ENCODE measurements around the gene MFNG. TPM values are rescaled to one million over a fixed set of nuclear protein-coding genes. Genes with fewer than 3 reads are reported as not detected.
A peak's percentile ranks its signal among the peaks of the same experiment; 100 is the strongest.

MFNG gene
- polyA plus RNA-seq, 1 donor from 2014 or later = 0.17 TPM

DNA sequence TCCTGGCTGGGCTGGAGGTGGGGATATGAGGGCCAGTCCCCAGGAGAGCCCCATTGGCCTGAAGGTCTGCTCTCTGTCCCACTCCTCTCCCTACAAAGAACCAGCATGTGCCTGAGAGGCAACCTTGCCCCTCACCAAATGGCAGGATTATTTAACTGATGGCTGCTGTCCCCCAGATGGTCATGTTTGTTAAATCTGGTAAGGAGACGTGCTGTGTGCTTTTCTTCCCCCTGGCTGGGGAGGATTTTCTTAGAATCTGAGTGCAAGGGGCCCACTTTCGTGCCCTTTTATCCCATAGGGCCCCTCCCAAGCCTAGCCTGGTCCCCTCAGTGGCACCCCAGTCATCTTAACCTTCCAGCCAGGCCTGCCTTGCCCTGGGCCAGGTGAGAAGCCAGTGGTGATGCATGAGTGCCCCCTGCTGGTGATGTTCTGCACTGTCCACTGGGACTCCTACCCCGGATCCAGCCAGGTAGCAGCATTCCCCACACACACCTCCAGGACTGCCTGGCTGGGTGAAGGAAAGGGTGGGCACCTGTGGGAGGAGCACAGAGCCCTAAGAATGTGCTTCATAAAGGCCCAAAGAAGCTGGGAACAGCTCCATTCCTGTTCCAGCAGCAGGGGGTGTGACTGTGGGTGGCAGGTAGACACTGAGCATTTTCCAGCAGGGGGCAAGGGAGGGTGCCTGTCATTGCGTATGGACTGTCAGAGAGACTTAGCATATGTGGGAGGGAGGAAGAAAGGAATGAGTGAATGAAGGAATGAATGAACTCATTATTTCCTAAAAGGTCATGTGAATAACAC, 28.9 kb downstream of the MFNG start:
- H3K27ac ChIP-seq (ENCODE audit: low read length) = no peak overlapping the region
- H2AFZ ChIP-seq (ENCODE audit: low read depth, low read length) = no peak overlapping the region
- H3K9me2 ChIP-seq (ENCODE audit: insufficient read depth, low read length) = no peaks in the 10 kb centered on the region
- no peaks in the 10 kb centered on the region for H3F3A ChIP-seq (ENCODE audit: insufficient read depth, low read length, poor library complexity, severe bottlenecking)
- no peaks in the 10 kb centered on the region for H3K79me2 ChIP-seq (replicated peaks; ENCODE audit: insufficient read depth, low read length)
- no peaks in the 10 kb centered on the region for H3K36me3 ChIP-seq (ENCODE audit: insufficient read depth, low read length)
- no peak overlapping the region for H3K9ac ChIP-seq (ENCODE audit: low read length)
- no peaks in the 10 kb centered on the region for H3K9me3 ChIP-seq (ENCODE audit: low read length)
- TF ChIP-seq, protein P1, sequence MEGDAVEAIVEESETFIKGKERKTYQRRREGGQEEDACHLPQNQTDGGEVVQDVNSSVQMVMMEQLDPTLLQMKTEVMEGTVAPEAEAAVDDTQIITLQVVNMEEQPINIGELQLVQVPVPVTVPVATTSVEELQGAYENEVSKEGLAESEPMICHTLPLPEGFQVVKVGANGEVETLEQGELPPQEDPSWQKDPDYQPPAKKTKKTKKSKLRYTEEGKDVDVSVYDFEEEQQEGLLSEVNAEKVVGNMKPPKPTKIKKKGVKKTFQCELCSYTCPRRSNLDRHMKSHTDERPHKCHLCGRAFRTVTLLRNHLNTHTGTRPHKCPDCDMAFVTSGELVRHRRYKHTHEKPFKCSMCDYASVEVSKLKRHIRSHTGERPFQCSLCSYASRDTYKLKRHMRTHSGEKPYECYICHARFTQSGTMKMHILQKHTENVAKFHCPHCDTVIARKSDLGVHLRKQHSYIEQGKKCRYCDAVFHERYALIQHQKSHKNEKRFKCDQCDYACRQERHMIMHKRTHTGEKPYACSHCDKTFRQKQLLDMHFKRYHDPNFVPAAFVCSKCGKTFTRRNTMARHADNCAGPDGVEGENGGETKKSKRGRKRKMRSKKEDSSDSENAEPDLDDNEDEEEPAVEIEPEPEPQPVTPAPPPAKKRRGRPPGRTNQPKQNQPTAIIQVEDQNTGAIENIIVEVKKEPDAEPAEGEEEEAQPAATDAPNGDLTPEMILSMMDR (IDR thresholded peaks at IDR 0.05; ENCODE audit: poor library complexity, severe bottlenecking) = peak; percentile 96
- TF ChIP-seq RAD21 (conservative IDR thresholded peaks at IDR 0.05) = peak; percentile 97
- no peak for TF ChIP-seq MXI1 (conservative IDR thresholded peaks at IDR 0.05; ENCODE audit: poor library complexity, severe bottlenecking)
- peak; percentile 97 for TF ChIP-seq SMC3 (conservative IDR thresholded peaks at IDR 0.05; ENCODE audit: poor library complexity)
- H3K4me3 ChIP-seq (ENCODE audit: low read length) = no peak overlapping the region
- H4K20me1 ChIP-seq (ENCODE audit: insufficient read depth) = no peaks in the 10 kb centered on the region
- H3K27me3 ChIP-seq (ENCODE audit: insufficient read depth, low read depth, low read length) = no peaks in the 10 kb centered on the region
- no peak overlapping the region for H3K4me2 ChIP-seq (ENCODE audit: low read length)

DNA sequence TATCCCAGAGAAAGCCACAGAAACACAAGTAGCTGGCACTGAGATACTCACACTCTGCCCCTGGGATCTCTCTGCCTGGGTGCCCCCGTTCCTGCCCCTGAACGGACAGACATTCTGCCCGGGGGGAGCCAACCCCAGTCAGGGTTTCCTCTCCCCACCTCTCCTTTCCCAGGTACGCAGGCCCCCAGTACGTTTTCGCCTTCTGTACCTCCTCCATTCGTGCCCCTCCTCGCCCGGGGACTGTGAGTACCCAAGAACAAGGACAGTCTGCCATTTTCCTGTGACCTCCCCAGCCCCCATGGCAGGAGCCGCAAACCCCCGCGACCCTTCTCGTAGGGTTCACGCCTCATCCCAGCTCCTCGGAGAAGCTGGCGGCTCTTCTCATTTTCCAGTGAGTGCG, 29.8 kb downstream of the MFNG start:
- no peaks in the 10 kb centered on the region for H3K36me3 ChIP-seq (ENCODE audit: insufficient read depth, low read length)
- H3K27me3 ChIP-seq (ENCODE audit: insufficient read depth, low read depth, low read length) = no peaks in the 10 kb centered on the region
- H3K4me2 ChIP-seq (ENCODE audit: low read length) = no peak overlapping the region
- no peaks in the 10 kb centered on the region for H3F3A ChIP-seq (ENCODE audit: insufficient read depth, low read length, poor library complexity, severe bottlenecking)
- no peaks in the 10 kb centered on the region for H4K20me1 ChIP-seq (ENCODE audit: insufficient read depth)
- H3K79me2 ChIP-seq (replicated peaks; ENCODE audit: insufficient read depth, low read length) = no peaks in the 10 kb centered on the region
- no peak overlapping the region for H3K9ac ChIP-seq (ENCODE audit: low read length)
- H2AFZ ChIP-seq (ENCODE audit: low read depth, low read length) = no peak overlapping the region
- no peak for TF ChIP-seq SMC3 (conservative IDR thresholded peaks at IDR 0.05; ENCODE audit: poor library complexity)
- TF ChIP-seq TAF1 (IDR thresholded peaks at IDR 0.05; ENCODE audit: low read depth) = no peak
- TF ChIP-seq RAD21 (conservative IDR thresholded peaks at IDR 0.05) = no peak
- TF ChIP-seq, protein P2, sequence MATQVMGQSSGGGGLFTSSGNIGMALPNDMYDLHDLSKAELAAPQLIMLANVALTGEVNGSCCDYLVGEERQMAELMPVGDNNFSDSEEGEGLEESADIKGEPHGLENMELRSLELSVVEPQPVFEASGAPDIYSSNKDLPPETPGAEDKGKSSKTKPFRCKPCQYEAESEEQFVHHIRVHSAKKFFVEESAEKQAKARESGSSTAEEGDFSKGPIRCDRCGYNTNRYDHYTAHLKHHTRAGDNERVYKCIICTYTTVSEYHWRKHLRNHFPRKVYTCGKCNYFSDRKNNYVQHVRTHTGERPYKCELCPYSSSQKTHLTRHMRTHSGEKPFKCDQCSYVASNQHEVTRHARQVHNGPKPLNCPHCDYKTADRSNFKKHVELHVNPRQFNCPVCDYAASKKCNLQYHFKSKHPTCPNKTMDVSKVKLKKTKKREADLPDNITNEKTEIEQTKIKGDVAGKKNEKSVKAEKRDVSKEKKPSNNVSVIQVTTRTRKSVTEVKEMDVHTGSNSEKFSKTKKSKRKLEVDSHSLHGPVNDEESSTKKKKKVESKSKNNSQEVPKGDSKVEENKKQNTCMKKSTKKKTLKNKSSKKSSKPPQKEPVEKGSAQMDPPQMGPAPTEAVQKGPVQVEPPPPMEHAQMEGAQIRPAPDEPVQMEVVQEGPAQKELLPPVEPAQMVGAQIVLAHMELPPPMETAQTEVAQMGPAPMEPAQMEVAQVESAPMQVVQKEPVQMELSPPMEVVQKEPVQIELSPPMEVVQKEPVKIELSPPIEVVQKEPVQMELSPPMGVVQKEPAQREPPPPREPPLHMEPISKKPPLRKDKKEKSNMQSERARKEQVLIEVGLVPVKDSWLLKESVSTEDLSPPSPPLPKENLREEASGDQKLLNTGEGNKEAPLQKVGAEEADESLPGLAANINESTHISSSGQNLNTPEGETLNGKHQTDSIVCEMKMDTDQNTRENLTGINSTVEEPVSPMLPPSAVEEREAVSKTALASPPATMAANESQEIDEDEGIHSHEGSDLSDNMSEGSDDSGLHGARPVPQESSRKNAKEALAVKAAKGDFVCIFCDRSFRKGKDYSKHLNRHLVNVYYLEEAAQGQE (IDR thresholded peaks at IDR 0.05; ENCODE audit: borderline replicate concordance) = no peak
- no peak overlapping the region for H3K27ac ChIP-seq (ENCODE audit: low read length)
- H3K9me3 ChIP-seq (ENCODE audit: low read length) = no peaks in the 10 kb centered on the region
- H3K4me3 ChIP-seq (ENCODE audit: low read length) = no peak overlapping the region
- no peaks in the 10 kb centered on the region for H3K9me2 ChIP-seq (ENCODE audit: insufficient read depth, low read length)

DNA sequence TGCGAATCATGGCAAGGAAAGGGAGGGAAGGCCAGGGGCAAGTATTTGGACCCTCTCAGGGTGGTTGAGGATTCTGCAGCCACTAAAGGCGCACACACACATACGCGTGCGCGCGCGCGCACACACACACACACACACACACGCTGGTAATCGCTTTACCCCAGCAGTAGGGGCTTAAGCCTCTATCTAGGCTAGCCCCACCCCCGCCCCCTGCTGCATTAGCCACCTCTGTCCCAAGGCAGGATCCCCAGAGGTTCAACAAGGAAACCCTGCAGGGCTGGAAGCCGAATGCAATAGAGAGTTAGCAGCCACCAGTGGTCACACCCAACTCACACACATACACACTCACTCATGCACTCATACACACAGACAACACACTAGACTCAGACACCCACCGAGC, 30.3 kb downstream of the MFNG start:
- Histone ChIP-seq H3F3A (ENCODE audit: insufficient read depth, low read length, poor library complexity, severe bottlenecking) (no peaks in the 10 kb centered on the region), H3K27ac (ENCODE audit: low read length) (no peak overlapping the region), H3K27me3 (ENCODE audit: insufficient read depth, low read depth, low read length) (no peaks in the 10 kb centered on the region), H3K4me3 (ENCODE audit: low read length) (no peak overlapping the region), H3K36me3 (ENCODE audit: insufficient read depth, low read length) (no peaks in the 10 kb centered on the region), H2AFZ (ENCODE audit: low read depth, low read length) (no peak overlapping the region), H3K9me3 (ENCODE audit: low read length) (no peaks in the 10 kb centered on the region), H3K79me2 (replicated peaks; ENCODE audit: insufficient read depth, low read length) (no peaks in the 10 kb centered on the region), H4K20me1 (ENCODE audit: insufficient read depth) (no peaks in the 10 kb centered on the region), H3K9me2 (ENCODE audit: insufficient read depth, low read length) (no peaks in the 10 kb centered on the region), H3K4me2 (ENCODE audit: low read length) (no peak overlapping the region), H3K9ac (ENCODE audit: low read length) (no peak overlapping the region)
- TF ChIP-seq POLR2AphosphoS5 (IDR thresholded peaks at IDR 0.05) (no peak), RAD21 (conservative IDR thresholded peaks at IDR 0.05) (no peak), EP300 (conservative IDR thresholded peaks at IDR 0.05; ENCODE audit: poor library complexity, severe bottlenecking) (no peak), TAF1 (IDR thresholded peaks at IDR 0.05; ENCODE audit: low read depth) (no peak), EZH2 (IDR thresholded peaks at IDR 0.05; ENCODE audit: borderline replicate concordance, insufficient read depth, low read length, poor library complexity, severe bottlenecking) (no peak), MXI1 (conservative IDR thresholded peaks at IDR 0.05; ENCODE audit: poor library complexity, severe bottlenecking) (no peak), SMC3 (conservative IDR thresholded peaks at IDR 0.05; ENCODE audit: poor library complexity) (no peak)
- TF ChIP-seq, protein P1 (IDR thresholded peaks at IDR 0.05; ENCODE audit: poor library complexity, severe bottlenecking) = no peak
- TF ChIP-seq, protein P2 (IDR thresholded peaks at IDR 0.05; ENCODE audit: borderline replicate concordance) = no peak

Measured in neural cell (in vitro differentiated cells).